B cell (primary cell): ENCODE measurements around the gene TMEM92. TPM values are rescaled to one million over a fixed set of nuclear protein-coding genes. Genes with fewer than 3 reads are reported as not detected.

ENCODE experiments used
- ATAC-seq: fragments of 200-7000 bp; cut with Tn5 transposase; one replicate; pipeline ENCODE4 v1.10.0; 2021; ENCODE audit warnings: low read depth, mild to moderate bottlenecking, moderate number of reproducible peaks, moderate library complexity
- CTCF ChIA-PET: fragments of 350-600 bp; sonication (Branson Sonifier 250); formaldehyde crosslinking; loops from one replicate; lab custom pipeline; 2021; ENCODE audit warnings: antibody characterized with exemption, inconsistent platforms; lab: Charles Lee
- POLR2A ChIA-PET: fragments of 350-600 bp; sonication (Branson Sonifier 250); formaldehyde crosslinking; loops from one replicate; lab custom pipeline; 2021; ENCODE audit warnings: antibody characterized with exemption; lab: Charles Lee
- DNase-seq: peaks from one replicate; pipeline ENCODE4 v3.0.0; 2013
- H2AFZ ChIP-seq: 2 replicates; pipeline ENCODE4 v1.6.1; 2012; ENCODE audit warnings: mild to moderate bottlenecking, low read depth, low read length; ENCODE audit not compliant: insufficient read depth, poor library complexity, severe bottlenecking
- H3K27ac ChIP-seq, 2 donors: 1 replicate in 1 of 2; 2 replicates in 1 of 2; pipeline ENCODE4 v1.5.1; 2012 to 2013; ENCODE audit warnings: low read length in 2 of 2, mild to moderate bottlenecking in 2 of 2, moderate library complexity in 1 of 2
- H3K27me3 ChIP-seq, 4 experiments: fragments of 200-600 bp in 1 of 4; sonication (generic) in 1 of 4; replicated peaks in 1 of 4; 1 replicate in 2 of 4; 2 replicates in 2 of 4; pipeline versions ENCODE4 v1.6.1 to v1.7.0; 2013 to 2016; ENCODE audit warnings: low read length in 3 of 4, mild to moderate bottlenecking in 2 of 4, mixed read lengths in 1 of 4, moderate library complexity in 1 of 4; ENCODE audit not compliant: insufficient read depth in 4 of 4, control insufficient read depth in 3 of 4; ENCODE audit errors: control extremely low read depth in 1 of 4
- H3K36me3 ChIP-seq, 2 experiments: replicated peaks in 1 of 2; 1 replicate in 1 of 2; 2 replicates in 1 of 2; pipeline versions ENCODE4 v1.6.1 to v1.7.1; 2013; ENCODE audit warnings: low read length in 1 of 2; ENCODE audit not compliant: insufficient read depth in 2 of 2, control insufficient read depth in 1 of 2; ENCODE audit errors: control extremely low read depth in 1 of 2, extremely low read depth in 1 of 2
- H3K4me1 ChIP-seq, 2 donors: fragments of 200-600 bp in 1 of 2; sonication (generic) in 1 of 2; 1 replicate in 1 of 2; 2 replicates in 1 of 2; pipeline versions ENCODE4 v1.5.1 to v1.6.1; 2013 to 2017; ENCODE audit warnings: low read length in 2 of 2; ENCODE audit not compliant: control insufficient read depth in 2 of 2, insufficient read depth in 2 of 2
- H3K4me2 ChIP-seq: replicated peaks from 2 replicates; pipeline ENCODE3; 2012; ENCODE audit warnings: mild to moderate bottlenecking, low read depth, low read length; ENCODE audit not compliant: poor library complexity, severe bottlenecking
- H3K4me3 ChIP-seq, 5 experiments: fragments of 200-600 bp in 1 of 5; sonication (generic) in 1 of 5; 1 replicate in 3 of 5; 2 replicates in 2 of 5; pipeline versions ENCODE4 v1.5.1 to v1.7.0; 2011 to 2016; ENCODE audit warnings: low read length in 4 of 5, mild to moderate bottlenecking in 4 of 5, low read depth in 2 of 5, control low read depth in 1 of 5, moderate library complexity in 1 of 5; ENCODE audit not compliant: insufficient read depth in 1 of 5; ENCODE audit errors: control extremely low read depth in 1 of 5, extremely low read depth in 1 of 5
- H3K79me2 ChIP-seq: fragments of 200-600 bp; sonication (generic); one replicate; pipeline ENCODE4 v1.6.0; 2016; ENCODE audit warnings: low read length; ENCODE audit not compliant: control insufficient read depth, insufficient read depth
- H3K9ac ChIP-seq: fragments of 200-600 bp; sonication (generic); 2 replicates; pipeline ENCODE4 v1.6.1; 2017; ENCODE audit warnings: mild to moderate bottlenecking, low read length, moderate library complexity
- H3K9me3 ChIP-seq, 3 donors: one replicate each; pipeline versions ENCODE4 v1.6.1 to v1.7.1; 2013; ENCODE audit warnings: low read length in 2 of 3; ENCODE audit not compliant: control insufficient read depth in 2 of 3, insufficient read depth in 1 of 3; ENCODE audit errors: control extremely low read depth in 1 of 3
- H4K20me1 ChIP-seq: 2 replicates; pipeline ENCODE4 v1.6.0; 2012; ENCODE audit warnings: mild to moderate bottlenecking, low read length; ENCODE audit not compliant: insufficient read depth, control insufficient read depth, poor library complexity, severe bottlenecking
- H3K27ac Mint-ChIP-seq: one replicate; pipeline ENCODE4 v1.8.0; 2021; ENCODE audit warnings: mixed read lengths
- H3K27me3 Mint-ChIP-seq: one replicate; pipeline ENCODE4 v1.8.0; 2021; ENCODE audit warnings: mixed read lengths
- H3K4me1 Mint-ChIP-seq: one replicate; pipeline ENCODE4 v1.8.0; 2021; ENCODE audit warnings: mixed read lengths
- H3K4me3 Mint-ChIP-seq: one replicate; pipeline ENCODE4 v1.8.0; 2021; ENCODE audit warnings: mixed read lengths
- H3K9me3 Mint-ChIP-seq: one replicate; pipeline ENCODE4 v1.8.0; 2022; ENCODE audit warnings: mixed read lengths; ENCODE audit not compliant: insufficient read depth
- EZH2 ChIP-seq: IDR thresholded peaks from 2 replicates; pipeline ENCODE4 v1.6.1; 2012; ENCODE audit warnings: borderline replicate concordance, low read depth, mild to moderate bottlenecking, moderate library complexity, low read length; ENCODE audit not compliant: insufficient read depth, poor library complexity, severe bottlenecking
- WGBS: methylation state at CpG from one replicate; pipeline ENCODE4 v1.1.5; 2013; ENCODE audit warnings: missing lambda C conversion rate; ENCODE audit not compliant: insufficient coverage; 5-methylcytosine and 5-hydroxymethylcytosine counted together
- intact Hi-C: fragments of 100-400 bp; cut with micrococcal nuclease; formaldehyde crosslinking; loops from one replicate; pipeline ENCODE4 v1.10.0; 2022
- polyA plus RNA-seq: library from polyadenylated mRNA; depleted of rRNA; stranded (reverse); fragments of >200 nt; gene quantifications from 2 replicates; pipeline ENCODE4 v1.2.3, GENCODE V29; 2012
- total RNA-seq, 2 donors: library from RNA; stranded (reverse); fragments of 120-200 nt in 1 of 2; gene quantifications; 1 replicate in 1 of 2; 2 replicates in 1 of 2; pipeline versions ENCODE4 v1.2.3 to v1.2.4, GENCODE V29; 2013 to 2022
- TF ChIP-seq, protein P1 (sequence below): fragments of 200-600 bp; IDR thresholded peaks from one replicate; pipeline ENCODE4 v1.8.0; 2022; ENCODE audit warnings: antibody characterized with exemption, mild to moderate bottlenecking

The TMEM92 gene
- total and polyA plus RNA-seq, 2 donors (not counting 1 experiment from before 2014, with no cell fraction given), result not detected

DNA sequence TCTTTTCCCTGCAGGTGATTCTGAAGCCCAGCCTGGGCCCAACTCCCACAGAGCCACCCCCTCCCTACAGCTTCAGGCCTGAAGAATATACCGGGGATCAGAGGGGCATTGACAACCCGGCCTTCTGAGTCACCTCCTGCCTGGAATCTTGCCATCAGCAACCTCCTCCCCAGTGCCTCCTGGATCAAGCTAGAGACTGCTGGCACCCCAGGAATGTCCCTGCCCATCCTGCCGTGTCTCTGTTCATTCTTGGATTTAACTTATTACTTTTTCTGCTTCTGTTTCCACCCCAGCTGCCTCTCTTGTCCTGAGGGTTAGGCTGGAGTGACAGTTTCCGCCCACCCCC lies 4.9 kb downstream of the TMEM92 start:
- Mint-ChIP-seq H3K4me1 (peaks cover 5% of the 10 kb centered on the region), H3K27ac (no peak overlapping the region), H3K9me3 (no peaks in the 10 kb centered on the region), H3K4me3 (no peak overlapping the region), H3K27me3 (peaks cover 66% of the 10 kb centered on the region)
- WGBS, result 87% methylated on average over 3 of the region's 4 CpGs
- ChIA-PET POLR2A (no interaction called here), CTCF (no interaction called here)
- H3K4me3 ChIP-seq, result no peak overlapping the region
- no peaks in the 10 kb centered on the region for H3K36me3 ChIP-seq
- DNase-seq (no peak), ATAC-seq (no peak)
- H3K27me3 ChIP-seq, result peaks cover 0 to 51% (median 7%) of the 10 kb centered on the region in 4 experiments
- no peak overlapping the region for H3K4me2 ChIP-seq
- no peak for TF ChIP-seq EZH2
- TF ChIP-seq, protein P1, sequence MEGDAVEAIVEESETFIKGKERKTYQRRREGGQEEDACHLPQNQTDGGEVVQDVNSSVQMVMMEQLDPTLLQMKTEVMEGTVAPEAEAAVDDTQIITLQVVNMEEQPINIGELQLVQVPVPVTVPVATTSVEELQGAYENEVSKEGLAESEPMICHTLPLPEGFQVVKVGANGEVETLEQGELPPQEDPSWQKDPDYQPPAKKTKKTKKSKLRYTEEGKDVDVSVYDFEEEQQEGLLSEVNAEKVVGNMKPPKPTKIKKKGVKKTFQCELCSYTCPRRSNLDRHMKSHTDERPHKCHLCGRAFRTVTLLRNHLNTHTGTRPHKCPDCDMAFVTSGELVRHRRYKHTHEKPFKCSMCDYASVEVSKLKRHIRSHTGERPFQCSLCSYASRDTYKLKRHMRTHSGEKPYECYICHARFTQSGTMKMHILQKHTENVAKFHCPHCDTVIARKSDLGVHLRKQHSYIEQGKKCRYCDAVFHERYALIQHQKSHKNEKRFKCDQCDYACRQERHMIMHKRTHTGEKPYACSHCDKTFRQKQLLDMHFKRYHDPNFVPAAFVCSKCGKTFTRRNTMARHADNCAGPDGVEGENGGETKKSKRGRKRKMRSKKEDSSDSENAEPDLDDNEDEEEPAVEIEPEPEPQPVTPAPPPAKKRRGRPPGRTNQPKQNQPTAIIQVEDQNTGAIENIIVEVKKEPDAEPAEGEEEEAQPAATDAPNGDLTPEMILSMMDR, result no peak
- no peaks in the 10 kb centered on the region for H4K20me1 ChIP-seq
- H3K9me3 ChIP-seq, result peaks cover 0 to 7% (median 0%) of the 10 kb centered on the region in 3 donors
- H2AFZ ChIP-seq, result no peak overlapping the region
- no peaks in the 10 kb centered on the region for H3K79me2 ChIP-seq
- intact Hi-C loops, result no loop called here
- H3K27ac ChIP-seq, result no peak overlapping the region
- no peak overlapping the region for H3K9ac ChIP-seq
- H3K4me1 ChIP-seq, result no peaks in the 10 kb centered on the region

DNA sequence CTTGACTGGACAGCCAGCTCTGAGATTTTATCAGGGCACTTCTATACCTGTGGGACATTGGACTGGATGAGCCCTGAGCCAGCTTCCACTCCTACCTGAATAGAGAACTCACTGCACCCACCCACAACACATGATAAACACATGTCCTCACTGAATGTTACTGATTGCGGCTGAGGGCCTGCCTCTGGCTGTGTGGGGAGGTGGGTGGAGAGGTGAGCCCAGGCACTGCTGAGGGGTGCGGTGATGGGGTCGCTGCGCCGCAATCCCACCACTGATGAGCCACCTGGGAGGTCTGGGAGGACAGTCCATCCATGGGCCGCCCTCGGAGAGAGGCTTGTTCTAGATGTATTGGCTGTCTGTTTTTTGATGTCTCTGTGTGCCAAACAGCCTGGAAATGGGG lies 5.4 kb downstream of the TMEM92 start:
- H3K9me3 Mint-ChIP-seq, result no peaks in the 10 kb centered on the region
- Histone ChIP-seq H3K27me3 (peaks cover 0 to 47% (median 5%) of the 10 kb centered on the region in 4 experiments), H3K4me2 (no peak overlapping the region), H3K36me3 (no peaks in the 10 kb centered on the region), H3K9me3 (peaks cover 0 to 3% (median 0%) of the 10 kb centered on the region in 3 donors), H3K4me3 (no peak overlapping the region), H3K79me2 (no peaks in the 10 kb centered on the region), H3K4me1 (no peaks in the 10 kb centered on the region), H3K27ac (no peak overlapping the region), H2AFZ (no peak overlapping the region), H3K9ac (no peak overlapping the region), H4K20me1 (no peaks in the 10 kb centered on the region)
- TF ChIP-seq, protein P1, result no peak
- TF ChIP-seq EZH2, result no peak
- H3K27me3 Mint-ChIP-seq, result peaks cover 68% of the 10 kb centered on the region
- DNase-seq (no peak), ATAC-seq (no peak)
- intact Hi-C loops, result no loop called here
- 97% methylated on average over 7 of the region's 7 CpGs for WGBS
- ChIA-PET POLR2A (no interaction called here), CTCF (interaction anchor here (2.3 kb wide), 1 partner anchor 110 kb away, joined by 6 read pairs; no protein-coding TSS in a partner anchor)
- H3K4me1 Mint-ChIP-seq, result peaks cover 4% of the 10 kb centered on the region
- no peak overlapping the region for H3K4me3 Mint-ChIP-seq
- no peak overlapping the region for H3K27ac Mint-ChIP-seq
